Breast epithelium (tissue), 3 donors: ENCODE results near the gene YPEL2.

ENCODE experiments used
- CTCF ChIP-seq, 3 donors: fragments of 450-650 bp; IDR thresholded peaks; one replicate each; pipeline ENCODE4 v1.5.1; 2016 to 2017; ENCODE audit warnings: antibody characterized with exemption in 3 of 3, mild to moderate bottlenecking in 3 of 3, moderate library complexity in 3 of 3
- POLR2A ChIP-seq: fragments of 450-650 bp; IDR thresholded peaks from one replicate; pipeline ENCODE4 v1.6.1; 2016; ENCODE audit warnings: antibody characterized with exemption, mild to moderate bottlenecking, moderate library complexity
- POLR2AphosphoS5 ChIP-seq, 3 donors: sonication (generic); formaldehyde crosslinking; IDR thresholded peaks; one replicate each; pipeline ENCODE4 v1.6.1; 2017; ENCODE audit warnings: antibody characterized with exemption in 3 of 3

GRCh38 chr17:59420901-59421300 lies 89.4 kb downstream of the YPEL2 start:
- TF ChIP-seq POLR2A (no peak), CTCF (IDR thresholded peaks at IDR 0.05) (no peak), POLR2AphosphoS5 (IDR thresholded peaks at IDR 0.05) (no peak)
